Suppressor macrophage (primary cell): ENCODE measurements around the gene CSTB.

Source experiments
- DNase-seq, 4 experiments: peaks; one replicate each; pipeline ENCODE4 v3.0.0-alpha.2; 2020 to 2022

CSTB gene

DNA sequence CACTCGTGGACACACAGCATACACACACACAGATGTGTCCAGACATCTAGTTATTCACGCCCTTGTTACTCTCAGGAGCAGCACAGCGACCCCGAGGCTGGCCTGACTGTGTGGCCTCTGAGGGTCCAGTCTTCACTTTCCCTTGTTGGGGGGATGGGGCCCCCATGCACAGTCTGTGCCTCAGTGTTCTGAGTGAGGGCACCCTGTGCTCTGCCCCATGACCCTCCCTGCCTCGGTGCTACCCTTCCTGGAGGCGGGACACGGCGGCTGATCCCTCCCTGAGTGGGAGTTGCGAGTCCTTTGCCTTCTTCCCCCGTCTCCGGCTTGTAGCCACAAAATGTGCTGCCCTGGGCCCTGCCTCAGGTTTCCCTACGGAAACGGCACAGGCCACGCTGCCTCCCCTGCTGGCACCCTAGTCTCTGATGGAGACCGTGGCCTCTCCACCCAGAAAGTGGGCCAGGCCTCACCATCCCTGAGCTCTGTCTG is 8.6 kb downstream of the CSTB start:
- peak in 3 of 4 experiments; percentile 21 to 53 (median 48) for DNase-seq

DNA sequence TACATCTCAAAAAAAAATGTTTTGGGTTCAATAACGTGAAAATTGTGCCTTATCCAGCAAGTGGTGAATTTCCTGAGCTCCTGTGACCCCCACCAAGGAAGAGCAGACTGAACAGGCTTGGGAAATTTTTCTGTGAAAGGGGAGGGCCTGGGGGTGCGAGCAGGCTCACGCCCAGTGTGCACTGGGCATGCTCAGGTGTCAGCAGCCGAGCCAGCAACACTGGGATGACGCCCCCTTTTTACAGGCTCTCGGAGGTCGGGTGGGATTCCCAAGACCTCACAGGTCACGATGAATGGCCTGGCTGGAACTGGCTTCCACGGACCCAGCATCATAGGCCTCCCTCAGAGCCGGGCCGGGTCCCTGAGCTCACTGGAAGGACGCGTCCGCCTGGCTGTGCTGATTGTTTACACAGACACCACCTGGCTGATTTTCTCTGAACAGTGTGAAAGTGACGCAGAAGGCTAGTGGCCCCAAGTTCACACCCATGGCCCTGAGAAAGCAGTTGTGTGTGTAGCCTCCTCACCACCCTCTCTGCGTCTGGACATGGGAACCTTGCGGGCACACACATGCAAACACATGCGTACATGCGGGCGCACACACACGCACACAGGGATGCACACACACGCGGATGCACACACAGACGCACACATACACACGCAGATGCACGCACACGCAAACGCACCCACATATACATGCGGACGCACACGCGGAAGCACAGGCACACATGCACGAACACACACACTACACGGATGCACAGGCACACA is 9.2 kb downstream of the CSTB start:
- no peak for DNase-seq

DNA sequence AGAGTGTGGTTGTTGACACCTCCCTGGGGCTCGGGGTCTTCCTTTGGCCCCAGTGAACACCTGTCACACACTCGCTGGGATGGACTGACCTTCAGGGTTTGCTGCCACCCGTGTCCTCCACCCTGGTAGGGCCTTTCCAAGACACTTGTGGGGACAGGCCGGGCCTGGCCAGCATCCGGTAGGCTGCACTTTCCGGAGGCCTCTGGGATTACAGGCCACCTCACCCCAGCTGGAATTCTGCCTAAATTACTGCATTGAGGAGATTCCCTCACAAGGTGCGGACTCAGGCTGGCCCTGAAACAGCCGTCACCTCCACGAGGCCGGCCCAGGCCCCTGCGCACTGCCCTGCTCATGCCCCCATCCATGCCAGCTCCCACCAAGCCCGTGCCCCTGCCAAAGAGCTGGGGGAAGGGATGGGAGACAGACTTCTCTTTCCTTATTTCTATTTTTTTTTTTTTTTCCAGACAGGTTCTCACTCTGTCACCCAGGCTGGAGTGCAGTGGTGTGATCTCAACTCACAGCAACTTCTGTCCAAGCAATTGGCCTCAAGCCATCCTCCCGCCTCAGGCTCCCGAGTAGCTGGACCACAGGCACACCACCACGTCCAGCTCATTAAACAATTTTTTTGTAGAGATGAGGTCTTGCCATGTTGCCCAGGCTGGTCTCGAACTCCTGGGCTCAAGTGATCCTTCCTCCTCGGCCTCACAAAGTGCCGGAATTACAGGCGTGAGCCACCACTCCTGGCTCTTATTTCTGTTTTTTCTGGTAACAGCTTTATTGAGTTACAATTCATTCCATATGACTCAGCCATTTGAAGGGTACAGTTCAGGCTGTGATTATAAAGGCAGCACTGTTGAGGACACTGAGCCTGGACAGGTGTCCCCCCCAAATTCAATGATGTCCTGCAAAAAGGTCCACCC is 11.3 kb downstream of the CSTB start:
- DNase-seq: no peak

DNA sequence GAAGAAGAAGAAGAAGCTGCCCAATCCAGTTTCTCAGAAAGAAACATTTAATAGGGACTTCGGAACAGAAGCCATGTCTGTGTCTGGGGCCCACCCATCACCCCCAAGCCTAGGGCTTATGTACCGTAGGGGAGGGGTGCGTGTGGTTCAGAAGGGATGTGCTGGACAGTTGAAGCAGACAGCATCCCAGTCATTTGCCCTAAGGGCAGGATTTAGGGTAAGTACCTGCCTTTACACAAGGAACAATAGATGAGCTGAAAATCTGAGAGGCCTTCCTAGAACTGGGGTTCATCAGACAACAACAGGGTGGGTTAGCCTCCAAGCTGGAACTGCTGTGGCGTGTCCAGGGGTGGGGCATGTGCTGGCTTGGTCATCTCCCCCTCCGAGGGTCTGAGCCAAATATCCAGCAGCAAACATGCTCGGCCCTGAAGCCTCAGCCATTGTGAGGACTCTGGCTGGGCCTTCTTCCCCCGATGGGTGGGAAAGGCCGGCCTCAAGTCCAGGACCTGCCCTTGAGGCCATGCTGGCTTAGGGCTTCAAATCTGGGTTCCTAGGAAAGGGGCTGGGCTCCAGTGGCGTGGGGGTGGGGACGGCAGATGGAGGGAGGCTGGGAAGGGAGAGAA is 12.1 kb downstream of the CSTB start:
- DNase-seq: no peak

DNA sequence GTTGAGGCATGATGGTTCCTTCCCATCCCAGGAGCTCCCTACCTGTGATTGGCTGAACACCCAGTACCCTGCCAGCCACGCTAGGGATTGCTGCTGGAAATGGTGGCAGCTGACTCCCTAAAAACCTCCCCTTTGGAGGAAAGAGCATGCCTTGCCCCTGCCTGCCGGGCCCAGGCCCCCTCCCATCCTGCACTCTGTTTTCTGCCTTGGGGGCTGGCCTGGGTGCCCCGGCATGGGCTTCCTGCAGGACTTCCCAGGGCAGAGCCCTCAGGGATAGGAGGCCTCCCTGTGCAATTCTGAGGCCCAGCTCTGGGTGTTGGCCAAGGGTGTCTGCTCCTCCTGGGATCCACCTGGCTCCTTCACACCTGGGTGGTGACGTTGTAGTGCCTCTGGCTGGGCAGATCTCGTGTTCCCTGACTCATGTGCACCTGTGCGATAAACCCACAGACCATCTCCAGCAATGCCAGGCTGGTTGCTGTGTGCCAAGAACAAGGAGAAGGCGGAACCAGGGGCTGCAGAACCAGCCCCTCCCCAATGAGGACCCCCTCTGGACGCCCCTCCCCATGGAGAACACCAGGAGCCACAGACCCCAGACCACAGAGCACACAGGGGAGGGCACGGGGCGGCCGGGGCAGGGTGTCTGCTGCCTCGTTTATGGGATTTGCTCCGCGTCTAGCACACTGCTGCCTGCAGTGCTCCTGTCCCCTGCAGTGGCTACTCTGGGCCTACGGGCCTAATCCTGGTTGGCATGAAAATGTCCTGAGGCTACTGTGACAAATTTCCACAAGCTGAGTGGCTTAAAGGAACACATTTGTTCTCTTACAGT is 13.6 kb downstream of the CSTB start:
- DNase-seq: no peak

DNA sequence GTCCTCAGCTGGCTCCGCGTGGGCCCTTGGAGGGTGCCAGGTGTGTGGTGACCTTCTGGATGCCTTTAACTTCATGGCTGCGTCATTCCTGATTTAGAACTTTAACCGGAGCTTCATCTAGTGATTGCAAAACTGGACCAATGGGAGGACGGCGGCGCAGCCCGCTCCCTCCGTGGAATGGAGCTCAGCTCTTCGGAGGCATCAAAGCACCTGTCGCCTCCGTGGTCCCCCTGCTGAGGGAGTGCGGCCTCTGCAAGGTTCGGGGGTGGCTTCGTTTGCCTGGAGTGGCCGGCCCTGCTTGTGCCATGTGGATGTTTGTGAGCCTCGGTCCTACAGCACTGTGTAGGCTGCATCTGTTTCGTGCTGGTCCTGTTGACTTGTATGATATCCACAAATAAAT is 14.2 kb downstream of the CSTB start:
- no peak for DNase-seq

DNA sequence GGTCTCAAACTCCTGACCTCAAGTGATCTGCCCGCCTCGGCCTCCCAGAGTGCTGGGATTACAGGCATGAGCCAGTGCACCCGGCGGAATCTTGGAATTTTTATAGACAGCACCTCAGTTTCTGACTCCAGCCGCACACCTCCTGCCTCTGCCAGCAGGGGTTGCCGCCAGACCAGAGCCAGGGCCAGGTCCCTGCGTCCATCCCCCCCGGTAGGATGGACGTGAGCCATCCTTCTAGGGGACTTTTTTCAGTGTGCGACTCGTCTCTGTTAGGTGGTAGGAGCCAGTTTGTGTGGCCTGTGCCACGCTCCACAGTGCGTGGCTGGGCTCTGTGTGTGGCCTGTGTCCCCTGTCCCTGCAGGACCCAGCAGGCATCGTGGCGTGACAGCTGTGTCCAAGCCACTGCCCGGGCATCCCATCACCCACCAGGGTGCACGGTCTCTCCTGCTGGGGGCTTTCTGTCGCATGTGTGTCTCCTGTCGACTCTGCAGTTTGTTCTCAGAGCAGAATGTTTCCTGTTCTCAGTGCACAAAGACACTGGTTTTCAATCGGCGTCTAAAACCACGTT is 15.6 kb downstream of the CSTB start:
- DNase-seq: no peak

DNA sequence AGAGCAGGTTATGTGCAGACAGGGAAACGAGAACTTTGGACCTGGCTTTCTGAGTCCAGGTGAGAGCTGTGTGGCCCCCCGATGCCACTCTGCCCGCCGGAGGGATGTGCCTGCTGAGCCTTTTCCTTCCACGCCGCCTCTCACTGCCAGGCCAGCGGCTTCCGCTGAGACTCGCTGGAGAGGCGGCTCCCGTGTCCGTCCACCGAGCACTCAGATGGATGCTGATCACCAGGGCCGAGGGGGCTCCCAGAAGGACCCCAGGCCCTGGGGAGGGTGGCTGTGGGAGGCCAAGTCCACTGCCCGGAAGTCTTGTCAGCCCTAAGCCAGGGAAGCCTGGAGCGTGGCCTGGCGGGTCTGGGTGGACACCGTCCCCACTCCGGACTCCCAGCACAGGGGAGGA is 16.5 kb downstream of the CSTB start:
- no peak for DNase-seq

DNA sequence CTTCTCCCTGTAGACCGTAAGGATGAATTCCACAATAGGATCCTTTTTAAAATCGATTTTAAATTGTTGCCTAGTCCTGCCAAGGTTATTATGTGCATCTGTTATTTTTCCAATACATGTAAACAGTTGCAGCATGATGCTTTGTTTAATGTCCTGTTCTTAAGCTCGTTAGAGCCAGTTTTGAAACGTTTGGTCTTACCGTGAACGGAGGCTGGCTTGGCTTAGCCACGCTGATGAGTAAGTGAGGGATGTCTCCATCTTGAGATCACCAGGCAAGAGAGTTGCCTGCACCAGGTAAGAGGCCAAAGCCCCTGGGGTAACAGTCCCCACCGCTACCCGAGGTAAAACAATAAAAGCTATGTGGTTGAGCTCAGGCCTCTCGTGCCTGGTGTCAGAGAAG is 17.3 kb downstream of the CSTB start:
- DNase-seq: no peak

DNA sequence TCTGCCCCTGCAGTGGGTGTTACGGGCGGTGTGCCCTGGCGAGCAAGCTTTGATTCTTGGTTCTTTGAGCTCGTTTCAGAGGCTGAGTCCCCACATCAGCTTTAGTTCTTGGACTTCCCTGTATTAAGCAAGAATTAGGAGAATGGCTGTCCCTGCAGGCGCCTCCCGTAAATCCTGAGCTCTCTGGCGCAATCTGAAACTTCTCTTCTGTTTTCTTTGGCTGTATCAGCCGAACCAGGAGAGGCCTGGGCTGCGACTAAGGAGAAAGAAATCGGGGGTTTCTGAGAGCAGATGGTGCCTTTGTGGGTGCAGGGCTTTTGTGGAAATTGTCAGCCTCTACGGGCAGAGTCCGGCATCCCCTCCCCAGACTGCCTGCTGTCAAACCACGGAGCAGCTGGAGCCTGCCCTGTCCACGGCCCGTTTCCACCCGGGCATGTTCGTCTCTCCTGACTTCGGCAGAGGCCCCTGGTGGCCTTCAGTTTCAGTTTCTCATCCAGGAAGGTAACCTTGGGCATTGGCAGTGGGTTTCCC is 17.9 kb downstream of the CSTB start:
- peak in 3 of 4 experiments; percentile 44 to 59 (median 50) for DNase-seq

DNA sequence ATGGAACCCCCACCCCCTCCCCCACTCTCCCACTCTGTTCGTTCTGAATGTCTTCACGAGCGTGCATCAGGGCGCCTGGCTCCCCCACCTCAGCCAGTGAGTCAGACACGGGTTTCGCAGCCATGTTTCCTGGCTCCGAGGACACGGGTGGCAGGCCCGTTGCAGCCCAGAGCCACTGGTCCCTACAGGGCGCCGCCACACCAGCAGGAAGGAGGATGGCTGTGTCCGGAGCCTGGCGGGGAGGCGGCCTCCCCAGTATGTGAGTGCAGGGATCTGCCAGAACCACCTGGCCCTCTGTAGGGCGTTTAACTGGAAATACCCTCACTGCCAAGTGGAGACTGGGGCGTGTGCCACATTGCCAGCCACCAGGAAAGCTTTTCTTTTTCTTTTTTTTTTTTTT is 18.5 kb downstream of the CSTB start:
- DNase-seq: no peak

DNA sequence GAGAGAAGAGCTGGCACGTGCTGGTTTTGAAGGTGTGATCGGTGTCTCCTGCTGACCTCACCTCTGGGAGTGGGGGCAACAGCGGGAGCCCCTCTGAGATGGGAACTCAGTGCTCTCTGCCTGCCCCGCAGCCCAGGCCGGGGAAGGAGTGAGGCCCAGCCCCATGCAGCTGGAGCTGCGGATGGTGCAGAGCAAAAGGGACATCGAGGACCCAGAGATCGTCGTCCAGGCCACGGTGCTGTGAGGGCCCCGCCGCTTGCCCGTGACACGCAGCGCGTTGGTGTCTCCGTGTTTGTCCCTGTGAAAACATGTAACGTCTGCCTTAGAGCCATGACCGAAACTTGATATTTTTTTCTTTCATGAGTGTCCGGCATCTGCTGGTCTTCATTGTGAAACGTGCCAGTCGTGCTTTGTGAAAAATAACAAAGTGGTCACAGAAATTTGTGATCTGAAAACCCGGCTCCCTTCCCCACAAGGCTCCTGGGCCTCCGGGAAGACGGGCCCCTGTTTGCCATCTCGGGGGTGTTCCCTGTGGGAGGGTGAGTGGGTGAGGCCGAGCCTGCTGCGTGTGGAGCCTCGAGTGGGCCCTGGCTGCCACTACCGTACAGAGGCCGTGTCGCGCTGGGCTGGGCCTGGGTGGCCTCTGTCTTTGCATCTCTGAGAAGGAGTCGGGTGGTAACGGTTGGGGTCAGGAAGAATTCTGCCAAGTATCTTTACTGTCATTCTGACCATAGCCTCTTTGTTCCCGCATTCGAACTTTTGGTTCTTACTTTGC is 20.1 kb downstream of the CSTB start:
- DNase-seq: no peak

DNA sequence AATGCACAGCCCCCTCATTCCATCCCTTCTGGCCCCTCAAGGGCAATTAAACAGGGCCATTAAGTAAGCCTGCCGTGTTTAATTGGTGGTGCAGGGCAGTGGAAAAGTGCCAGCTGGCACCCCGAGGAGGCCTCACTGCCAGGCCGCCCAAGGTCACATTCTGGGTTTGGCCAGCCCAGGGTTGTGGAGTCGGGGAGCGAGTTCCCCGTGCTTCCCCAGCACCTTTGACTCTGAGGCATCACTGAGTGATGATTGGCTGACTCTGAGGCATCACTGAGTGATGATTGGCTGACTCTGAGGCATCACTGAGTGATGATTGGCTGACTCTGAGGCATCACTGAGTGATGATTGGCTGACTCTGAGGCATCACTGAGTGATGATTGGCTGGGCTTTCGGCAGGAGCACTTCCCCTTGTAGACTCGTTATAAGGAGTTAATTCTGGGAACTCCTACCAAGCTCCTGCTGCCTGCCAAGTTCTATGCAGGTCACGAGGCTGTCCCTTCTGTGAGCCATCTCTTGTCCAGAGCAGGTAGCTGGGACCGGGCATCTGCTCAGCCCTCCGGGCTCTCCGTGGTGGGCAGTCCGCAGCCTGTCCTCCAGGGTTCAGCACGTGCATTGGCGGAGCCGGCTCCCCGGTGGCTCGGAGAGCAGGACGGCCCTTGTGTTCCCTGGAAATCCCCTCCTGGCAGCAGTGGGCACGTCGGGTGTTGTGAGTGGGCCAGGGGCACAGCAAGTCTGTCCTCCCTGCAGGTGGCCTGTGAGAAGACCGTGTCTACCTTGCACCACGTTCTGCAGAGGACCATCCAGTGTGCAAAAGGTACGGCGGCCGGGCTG is 20.9 kb downstream of the CSTB start:
- no peak for DNase-seq

DNA sequence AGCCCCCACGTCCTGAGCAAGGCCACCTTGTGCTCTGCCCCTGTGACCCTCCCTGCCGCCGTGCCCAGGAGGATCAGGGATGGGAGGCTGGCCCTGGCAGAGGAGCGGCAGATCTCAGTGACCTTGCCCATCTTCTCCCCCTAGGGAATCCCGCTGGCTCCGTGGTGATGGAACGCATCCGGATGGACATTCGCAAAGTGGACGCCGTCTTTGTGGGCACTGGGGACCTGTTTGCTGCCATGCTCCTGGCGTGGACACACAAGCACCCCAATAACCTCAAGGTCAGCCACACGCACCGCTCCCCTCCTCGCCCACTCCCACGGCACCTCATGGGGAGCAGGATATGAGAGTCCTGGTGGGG is 22.7 kb downstream of the CSTB start:
- no peak for DNase-seq

DNA sequence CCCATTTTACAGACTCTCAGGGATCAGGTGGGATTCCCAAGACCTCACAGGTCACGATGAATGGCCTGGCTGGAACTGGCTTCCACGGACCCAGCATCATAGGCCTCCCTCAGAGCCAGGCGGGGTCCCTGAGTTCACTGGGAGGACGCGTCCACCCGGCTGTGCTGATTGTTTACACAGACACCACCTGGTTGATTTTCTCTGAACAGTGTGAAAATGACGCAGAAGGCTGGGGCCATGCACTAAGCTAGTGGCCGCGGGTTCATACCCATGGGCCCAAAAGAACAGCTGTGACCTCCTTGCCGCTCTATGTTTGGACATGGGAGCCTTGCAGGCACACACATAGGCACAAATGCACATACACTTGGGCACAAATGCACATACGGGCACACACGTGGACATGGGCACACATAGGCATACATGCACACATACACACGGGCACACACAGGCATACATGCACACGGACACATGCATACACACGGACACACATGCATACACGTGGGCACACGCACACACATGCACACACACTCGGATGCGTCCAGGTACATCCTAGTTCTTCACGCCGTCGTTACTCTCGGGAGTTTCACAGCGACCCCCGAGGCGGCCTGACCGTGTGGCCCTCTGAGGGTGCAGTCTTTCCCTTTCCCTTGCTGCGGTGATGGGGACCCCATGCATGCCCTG is 23.2 kb downstream of the CSTB start:
- no peak for DNase-seq

DNA sequence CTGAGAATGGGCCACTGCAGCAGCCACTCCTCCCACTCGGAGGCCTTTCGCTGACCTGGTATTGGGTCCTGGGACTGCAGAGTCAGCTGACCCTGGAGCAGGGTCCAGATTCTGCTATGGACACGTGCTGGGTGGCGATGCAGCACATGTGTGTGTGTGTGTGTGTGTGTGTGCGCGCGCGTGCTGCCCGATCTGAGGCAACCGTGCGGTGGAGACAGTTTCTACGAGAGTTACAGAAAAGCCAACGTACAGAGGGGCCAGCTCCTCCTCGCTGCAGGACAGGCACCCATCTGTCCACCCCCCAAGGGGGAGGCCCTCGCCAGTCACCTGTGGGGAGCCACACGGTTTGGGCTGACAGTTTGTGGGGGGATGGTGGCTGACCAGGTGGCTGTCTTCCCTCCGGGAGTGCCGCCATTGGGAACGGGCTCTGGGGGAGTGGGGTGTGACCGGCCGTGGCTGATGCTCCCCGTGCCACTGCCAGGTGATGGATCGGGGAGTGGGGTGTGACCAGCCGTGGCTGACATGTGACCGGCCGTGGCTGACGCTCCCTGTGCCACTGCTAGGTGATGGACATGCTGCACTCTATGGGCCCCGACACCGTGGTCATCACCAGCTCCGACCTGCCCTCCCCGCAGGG is 24.0 kb downstream of the CSTB start:
- DNase-seq: no peak

DNA sequence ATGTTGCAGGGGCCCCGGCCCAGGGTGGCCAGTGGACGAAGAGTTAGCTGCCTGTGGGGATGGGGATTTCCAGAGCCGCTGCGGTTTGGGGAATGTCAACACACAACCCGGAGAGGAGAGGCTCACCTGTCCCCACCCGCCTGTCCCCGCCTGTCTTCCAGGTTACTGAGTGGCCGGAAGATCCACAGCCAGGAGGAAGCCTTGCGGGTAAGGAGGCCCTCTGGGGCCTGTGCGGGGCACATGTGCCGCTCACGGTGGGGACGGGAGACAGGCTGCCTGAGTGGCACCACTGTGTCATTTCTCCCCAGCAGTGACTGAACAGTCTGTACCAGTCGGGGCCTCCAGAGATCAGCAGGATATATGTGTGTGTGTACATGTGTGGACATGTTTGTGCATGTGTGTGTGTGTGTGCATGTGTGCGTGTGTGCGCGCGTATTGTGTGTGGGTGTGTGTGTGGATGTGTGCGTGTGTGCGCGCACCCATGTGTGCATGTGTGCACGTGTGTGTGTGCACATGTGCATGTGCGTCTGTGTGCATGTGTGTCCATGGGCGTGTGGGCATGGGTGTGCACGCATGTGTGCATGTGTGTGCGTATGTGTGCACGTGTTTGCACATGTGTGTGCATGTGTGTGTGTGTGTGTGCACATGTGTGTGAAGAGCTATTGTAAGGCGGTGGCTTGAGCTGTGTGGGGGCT is 25.6 kb downstream of the CSTB start:
- DNase-seq: no peak

DNA sequence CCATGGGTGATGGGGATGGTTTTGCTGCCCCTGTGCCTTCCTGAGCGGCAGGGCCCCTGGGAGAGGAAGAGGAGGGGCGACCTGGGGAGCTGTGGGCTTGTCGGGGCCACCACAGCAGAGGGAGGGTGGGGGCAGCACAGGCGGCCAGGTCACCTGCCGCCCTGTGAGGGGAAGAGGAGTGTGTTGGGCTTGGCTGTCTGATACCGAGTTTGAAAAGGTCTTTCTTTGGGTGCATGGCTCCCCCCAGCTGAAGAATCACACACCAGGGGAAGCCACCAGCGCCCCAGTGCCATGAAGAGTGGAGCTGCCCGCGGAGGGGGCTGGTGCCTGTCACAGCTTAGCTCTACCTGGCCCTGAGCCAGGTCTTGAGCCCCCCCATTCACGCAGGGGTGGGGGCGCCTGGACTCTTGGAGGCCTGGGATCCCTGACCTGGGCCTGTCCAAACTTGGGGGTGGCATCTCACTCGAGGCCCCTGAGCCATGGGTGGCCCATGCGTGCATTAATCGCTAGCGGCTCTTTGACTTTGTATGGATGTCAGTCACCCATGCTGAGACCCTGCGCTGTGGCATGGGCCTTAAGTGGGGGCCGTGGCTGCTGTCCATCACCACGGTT is 26.4 kb downstream of the CSTB start:
- DNase-seq: no peak
